ENCODE data around the gene IZUMO1R. TPM values are rescaled to one million over a fixed set of nuclear protein-coding genes. Genes with fewer than 3 reads are reported as not detected.

Gene IZUMO1R
- total RNA-seq, 1 experiment from 2014 or later = not detected

- ChIA-PET POLR2A (no interaction called here), CTCF (interaction anchor here (0.6 kb wide), 1 partner anchor 439 kb away, joined by 3 read pairs; no protein-coding TSS in a partner anchor)
- intact Hi-C loops (cut with micrococcal nuclease; ENCODE audit: unreplicated experiment) (no loop called here), in situ Hi-C loops (cut with HindIII; ENCODE audit: low pct_unique_long_range_greater_than_20kb, low sequenced_read_pairs) (no loop called here)
- H3K27me3 ChIP-seq (ENCODE audit: control insufficient read depth, insufficient read depth, low read length) = no peaks in the 10 kb centered on the region; the same call in 1 of the 2 replicates
- H3K27ac ChIP-seq (ENCODE audit: low read length) = no peak overlapping the region
- H3K4me1 ChIP-seq (ENCODE audit: control insufficient read depth, insufficient read depth, low read length) = 0 out of 2 replicates have a peak, but pooled peaks cover 11% of the 10 kb centered on the region
- H3K9me3 ChIP-seq (ENCODE audit: control insufficient read depth, insufficient read depth, low read depth, low read length) = no peaks in the 10 kb centered on the region
- no TSS peak for BruUV-seq (replicated peaks)
- TF ChIP-seq, protein P1, sequence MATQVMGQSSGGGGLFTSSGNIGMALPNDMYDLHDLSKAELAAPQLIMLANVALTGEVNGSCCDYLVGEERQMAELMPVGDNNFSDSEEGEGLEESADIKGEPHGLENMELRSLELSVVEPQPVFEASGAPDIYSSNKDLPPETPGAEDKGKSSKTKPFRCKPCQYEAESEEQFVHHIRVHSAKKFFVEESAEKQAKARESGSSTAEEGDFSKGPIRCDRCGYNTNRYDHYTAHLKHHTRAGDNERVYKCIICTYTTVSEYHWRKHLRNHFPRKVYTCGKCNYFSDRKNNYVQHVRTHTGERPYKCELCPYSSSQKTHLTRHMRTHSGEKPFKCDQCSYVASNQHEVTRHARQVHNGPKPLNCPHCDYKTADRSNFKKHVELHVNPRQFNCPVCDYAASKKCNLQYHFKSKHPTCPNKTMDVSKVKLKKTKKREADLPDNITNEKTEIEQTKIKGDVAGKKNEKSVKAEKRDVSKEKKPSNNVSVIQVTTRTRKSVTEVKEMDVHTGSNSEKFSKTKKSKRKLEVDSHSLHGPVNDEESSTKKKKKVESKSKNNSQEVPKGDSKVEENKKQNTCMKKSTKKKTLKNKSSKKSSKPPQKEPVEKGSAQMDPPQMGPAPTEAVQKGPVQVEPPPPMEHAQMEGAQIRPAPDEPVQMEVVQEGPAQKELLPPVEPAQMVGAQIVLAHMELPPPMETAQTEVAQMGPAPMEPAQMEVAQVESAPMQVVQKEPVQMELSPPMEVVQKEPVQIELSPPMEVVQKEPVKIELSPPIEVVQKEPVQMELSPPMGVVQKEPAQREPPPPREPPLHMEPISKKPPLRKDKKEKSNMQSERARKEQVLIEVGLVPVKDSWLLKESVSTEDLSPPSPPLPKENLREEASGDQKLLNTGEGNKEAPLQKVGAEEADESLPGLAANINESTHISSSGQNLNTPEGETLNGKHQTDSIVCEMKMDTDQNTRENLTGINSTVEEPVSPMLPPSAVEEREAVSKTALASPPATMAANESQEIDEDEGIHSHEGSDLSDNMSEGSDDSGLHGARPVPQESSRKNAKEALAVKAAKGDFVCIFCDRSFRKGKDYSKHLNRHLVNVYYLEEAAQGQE (IDR thresholded peaks at IDR 0.05; ENCODE audit: insufficient read depth in 1 of 2, low read depth in 2 of 2, low read length in 1 of 2) = no peak
- no peak for TF ChIP-seq SIN3A (IDR thresholded peaks at IDR 0.05; ENCODE audit: borderline replicate concordance, insufficient read depth, low read depth, low read length)
- TF ChIP-seq, protein P2, sequence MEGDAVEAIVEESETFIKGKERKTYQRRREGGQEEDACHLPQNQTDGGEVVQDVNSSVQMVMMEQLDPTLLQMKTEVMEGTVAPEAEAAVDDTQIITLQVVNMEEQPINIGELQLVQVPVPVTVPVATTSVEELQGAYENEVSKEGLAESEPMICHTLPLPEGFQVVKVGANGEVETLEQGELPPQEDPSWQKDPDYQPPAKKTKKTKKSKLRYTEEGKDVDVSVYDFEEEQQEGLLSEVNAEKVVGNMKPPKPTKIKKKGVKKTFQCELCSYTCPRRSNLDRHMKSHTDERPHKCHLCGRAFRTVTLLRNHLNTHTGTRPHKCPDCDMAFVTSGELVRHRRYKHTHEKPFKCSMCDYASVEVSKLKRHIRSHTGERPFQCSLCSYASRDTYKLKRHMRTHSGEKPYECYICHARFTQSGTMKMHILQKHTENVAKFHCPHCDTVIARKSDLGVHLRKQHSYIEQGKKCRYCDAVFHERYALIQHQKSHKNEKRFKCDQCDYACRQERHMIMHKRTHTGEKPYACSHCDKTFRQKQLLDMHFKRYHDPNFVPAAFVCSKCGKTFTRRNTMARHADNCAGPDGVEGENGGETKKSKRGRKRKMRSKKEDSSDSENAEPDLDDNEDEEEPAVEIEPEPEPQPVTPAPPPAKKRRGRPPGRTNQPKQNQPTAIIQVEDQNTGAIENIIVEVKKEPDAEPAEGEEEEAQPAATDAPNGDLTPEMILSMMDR (IDR thresholded peaks at IDR 0.05) = no peak
- TF ChIP-seq POLR2AphosphoS5 (IDR thresholded peaks at IDR 0.05; ENCODE audit: low read depth, low read length) = no peak
- TF ChIP-seq TCF7L2 (IDR thresholded peaks at IDR 0.05; ENCODE audit: low read depth, low read length) = no peak
- H3K4me3 ChIP-seq (ENCODE audit: low read depth in 2 of 2, low read length in 2 of 2) = no peak overlapping the region
- no peak for DNase-seq (ENCODE audit: low read depth, low spot score)
- no peaks in the 10 kb centered on the region for H3K36me3 ChIP-seq (ENCODE audit: control insufficient read depth, insufficient read depth, low read length)
- ATAC-seq = no peak
Observed at GRCh38 chr11:94302776-94303175, 1.6 kb upstream of the IZUMO1R start.

- intact Hi-C loops (cut with micrococcal nuclease; ENCODE audit: unreplicated experiment) = no loop called here
- POLR2A ChIA-PET = no interaction called here
- TF ChIP-seq SIN3A (IDR thresholded peaks at IDR 0.05; ENCODE audit: borderline replicate concordance, insufficient read depth, low read depth, low read length) (no peak), POLR2AphosphoS5 (IDR thresholded peaks at IDR 0.05; ENCODE audit: low read depth, low read length) (no peak), TCF7L2 (IDR thresholded peaks at IDR 0.05; ENCODE audit: low read depth, low read length) (no peak)
- TF ChIP-seq, protein P1 (IDR thresholded peaks at IDR 0.05; ENCODE audit: insufficient read depth in 1 of 2, low read depth in 2 of 2, low read length in 1 of 2) = no peak
- TF ChIP-seq, protein P2 (IDR thresholded peaks at IDR 0.05) = no peak
Observed at GRCh38 chr11:94305146-94305545, 766 bp downstream of the IZUMO1R start.

More at GRCh38 chr11:94305146-94305545, 766 bp downstream of the IZUMO1R start:
- Histone ChIP-seq H3K9me3 (ENCODE audit: control insufficient read depth, insufficient read depth, low read depth, low read length) (no peaks in the 10 kb centered on the region), H3K27me3 (ENCODE audit: control insufficient read depth, insufficient read depth, low read length) (peaks cover 2% of the 10 kb centered on the region; the same call in 1 of the 2 replicates), H3K27ac (ENCODE audit: low read length) (no peak overlapping the region), H3K36me3 (ENCODE audit: control insufficient read depth, insufficient read depth, low read length) (no peaks in the 10 kb centered on the region), H3K4me1 (ENCODE audit: control insufficient read depth, insufficient read depth, low read length) (0 out of 2 replicates have a peak, but pooled peaks cover 11% of the 10 kb centered on the region), H3K4me3 (ENCODE audit: low read depth in 2 of 2, low read length in 2 of 2) (no peak overlapping the region)
- in situ Hi-C loops (cut with HindIII; ENCODE audit: low pct_unique_long_range_greater_than_20kb, low sequenced_read_pairs) = no loop called here
- no TSS peak for BruUV-seq (replicated peaks)
- no peak for DNase-seq (ENCODE audit: low read depth, low spot score)
- CTCF ChIA-PET = no interaction called here
- no peak for ATAC-seq

All from Panc1 (cell line).